Testis (tissue), 2 donors: ENCODE measurements around the gene CUL4A.

ENCODE experiments used
- POLR2A ChIP-seq: fragments of 450-650 bp; IDR thresholded peaks from one replicate; pipeline ENCODE4 v1.6.1; 2017; ENCODE audit warnings: antibody characterized with exemption, mild to moderate bottlenecking, moderate library complexity
- TF ChIP-seq, protein P1 (sequence below), 3 experiments: fragments of 450-650 bp in 2 of 3; fragments of 200-600 bp in 1 of 3; sonication (generic) in 1 of 3; IDR thresholded peaks; one replicate each; pipeline ENCODE4 v1.5.1; 2016 to 2019; ENCODE audit warnings: antibody characterized with exemption in 3 of 3, mild to moderate bottlenecking in 2 of 3, moderate library complexity in 1 of 3

DNA sequence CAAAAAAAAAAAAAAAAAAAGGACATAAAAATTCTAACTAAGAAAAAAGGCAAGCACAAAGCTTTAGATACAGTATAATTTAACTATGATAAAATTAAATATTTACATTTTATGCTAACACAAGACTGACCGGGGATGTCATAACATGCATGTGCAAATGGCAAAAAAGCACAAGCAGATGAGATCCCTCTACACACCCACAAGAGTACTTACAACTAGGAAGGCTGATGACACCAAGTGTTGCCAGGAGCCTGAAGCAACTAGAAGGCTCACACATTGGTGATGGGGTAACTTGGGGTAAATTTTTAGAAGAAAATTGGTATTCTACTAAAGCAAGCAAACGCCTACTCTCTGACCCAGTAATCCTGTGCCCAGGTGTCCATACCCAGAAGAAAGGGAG is 7.6 kb upstream of the CUL4A start:
- TF ChIP-seq, protein P1, sequence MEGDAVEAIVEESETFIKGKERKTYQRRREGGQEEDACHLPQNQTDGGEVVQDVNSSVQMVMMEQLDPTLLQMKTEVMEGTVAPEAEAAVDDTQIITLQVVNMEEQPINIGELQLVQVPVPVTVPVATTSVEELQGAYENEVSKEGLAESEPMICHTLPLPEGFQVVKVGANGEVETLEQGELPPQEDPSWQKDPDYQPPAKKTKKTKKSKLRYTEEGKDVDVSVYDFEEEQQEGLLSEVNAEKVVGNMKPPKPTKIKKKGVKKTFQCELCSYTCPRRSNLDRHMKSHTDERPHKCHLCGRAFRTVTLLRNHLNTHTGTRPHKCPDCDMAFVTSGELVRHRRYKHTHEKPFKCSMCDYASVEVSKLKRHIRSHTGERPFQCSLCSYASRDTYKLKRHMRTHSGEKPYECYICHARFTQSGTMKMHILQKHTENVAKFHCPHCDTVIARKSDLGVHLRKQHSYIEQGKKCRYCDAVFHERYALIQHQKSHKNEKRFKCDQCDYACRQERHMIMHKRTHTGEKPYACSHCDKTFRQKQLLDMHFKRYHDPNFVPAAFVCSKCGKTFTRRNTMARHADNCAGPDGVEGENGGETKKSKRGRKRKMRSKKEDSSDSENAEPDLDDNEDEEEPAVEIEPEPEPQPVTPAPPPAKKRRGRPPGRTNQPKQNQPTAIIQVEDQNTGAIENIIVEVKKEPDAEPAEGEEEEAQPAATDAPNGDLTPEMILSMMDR (IDR thresholded peaks at IDR 0.05): no peak
- TF ChIP-seq POLR2A: no peak
